Peyer's patch (tissue), 4 donors: ENCODE measurements around the gene TMEM132A.

Experiments
- POLR2A ChIP-seq, 2 donors: fragments of 450-650 bp; IDR thresholded peaks; one replicate each; pipeline ENCODE4 v1.5.1; 2017; ENCODE audit warnings: antibody characterized with exemption in 2 of 2, mild to moderate bottlenecking in 2 of 2, moderate library complexity in 2 of 2
- TF ChIP-seq, protein P1 (sequence below), 6 experiments: fragments of 450-650 bp in 4 of 6; fragments of 200-600 bp in 2 of 6; sonication (generic) in 1 of 6; IDR thresholded peaks; one replicate each; pipeline ENCODE4 v1.5.1; 2017 to 2019; ENCODE audit warnings: antibody characterized with exemption in 6 of 6, mild to moderate bottlenecking in 3 of 6, moderate library complexity in 1 of 6

DNA sequence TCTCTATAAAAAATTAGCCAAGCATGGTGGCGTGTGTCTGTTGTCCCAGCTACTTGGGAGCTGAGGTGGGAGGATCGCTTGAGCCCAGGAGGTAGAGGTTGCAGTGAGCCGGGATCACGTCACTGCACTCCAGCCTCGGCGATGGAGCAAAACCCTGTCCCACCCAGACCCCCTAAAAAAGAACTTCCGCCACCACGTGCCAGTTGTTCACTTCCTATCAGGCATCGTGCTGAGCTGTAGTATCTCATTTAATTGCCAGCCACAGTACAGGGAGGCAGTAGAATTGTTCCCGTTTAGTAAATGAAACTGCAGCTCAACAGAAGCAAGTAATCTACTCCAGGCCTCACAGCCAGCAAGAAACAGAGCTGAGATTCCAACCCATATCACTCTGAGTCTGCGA, 3.0 kb upstream of the TMEM132A start:
- TF ChIP-seq, protein P1, sequence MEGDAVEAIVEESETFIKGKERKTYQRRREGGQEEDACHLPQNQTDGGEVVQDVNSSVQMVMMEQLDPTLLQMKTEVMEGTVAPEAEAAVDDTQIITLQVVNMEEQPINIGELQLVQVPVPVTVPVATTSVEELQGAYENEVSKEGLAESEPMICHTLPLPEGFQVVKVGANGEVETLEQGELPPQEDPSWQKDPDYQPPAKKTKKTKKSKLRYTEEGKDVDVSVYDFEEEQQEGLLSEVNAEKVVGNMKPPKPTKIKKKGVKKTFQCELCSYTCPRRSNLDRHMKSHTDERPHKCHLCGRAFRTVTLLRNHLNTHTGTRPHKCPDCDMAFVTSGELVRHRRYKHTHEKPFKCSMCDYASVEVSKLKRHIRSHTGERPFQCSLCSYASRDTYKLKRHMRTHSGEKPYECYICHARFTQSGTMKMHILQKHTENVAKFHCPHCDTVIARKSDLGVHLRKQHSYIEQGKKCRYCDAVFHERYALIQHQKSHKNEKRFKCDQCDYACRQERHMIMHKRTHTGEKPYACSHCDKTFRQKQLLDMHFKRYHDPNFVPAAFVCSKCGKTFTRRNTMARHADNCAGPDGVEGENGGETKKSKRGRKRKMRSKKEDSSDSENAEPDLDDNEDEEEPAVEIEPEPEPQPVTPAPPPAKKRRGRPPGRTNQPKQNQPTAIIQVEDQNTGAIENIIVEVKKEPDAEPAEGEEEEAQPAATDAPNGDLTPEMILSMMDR (IDR thresholded peaks at IDR 0.05) = no peak
- no peak for TF ChIP-seq POLR2A (IDR thresholded peaks at IDR 0.05)
